ENCODE measurements around the gene IARS2. TPM values are rescaled to one million over a fixed set of nuclear protein-coding genes. Genes with fewer than 3 reads are reported as not detected.

The IARS2 gene
- total RNA-seq, 1 experiment from 2014 or later: 106 TPM

DNA sequence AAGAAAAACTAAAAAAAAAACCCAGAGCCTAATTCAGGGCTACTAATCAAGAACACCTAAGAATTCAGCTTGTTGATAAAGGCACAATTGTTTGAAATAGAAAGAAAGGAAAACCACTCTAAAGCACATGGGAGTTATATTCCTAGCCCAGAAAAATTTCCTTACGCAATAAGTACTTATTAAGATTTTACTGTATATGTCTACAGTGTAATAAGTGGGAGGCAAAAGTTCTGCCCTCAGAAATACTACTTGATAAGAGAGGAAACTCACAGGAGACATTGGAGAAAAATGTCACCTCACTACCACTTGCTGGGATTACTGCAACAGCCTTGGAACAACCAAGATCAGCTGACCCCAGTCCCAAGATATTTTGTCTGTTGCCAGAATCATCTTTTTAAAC is 66.1 kb downstream of the IARS2 start:
- H3K4me2 ChIP-seq (ENCODE audit: low read length): no peak overlapping the region
- CTCF ChIA-PET: no interaction called here
- ATAC-seq: no peak
- RAD21 ChIA-PET (ENCODE audit: low non-redundant PET in 1 of 2, low total read pairs in 2 of 2, uncharacterized antibody in 2 of 2, unreplicated experiment in 2 of 2): no interaction called here
- no peak overlapping the region for H3K4me3 ChIP-seq (replicated peaks in 1 of 2; ENCODE audit: low read depth in 1 of 2, low read length in 2 of 2)
- H3K9me3 ChIP-seq (ENCODE audit: control insufficient read depth in 1 of 2, insufficient read depth in 1 of 2, low read depth in 1 of 2, low read length in 2 of 2): no peaks in the 10 kb centered on the region
- DNase-seq (ENCODE audit: low read depth, low spot score): no peak
- no peaks in the 10 kb centered on the region for H3K79me2 ChIP-seq (ENCODE audit: insufficient read depth, low read length)
- no peak overlapping the region for H3K27ac ChIP-seq (ENCODE audit: low read depth, low read length)
- no peaks in the 10 kb centered on the region for H3K4me1 ChIP-seq (ENCODE audit: control insufficient read depth in 1 of 2, insufficient read depth in 2 of 2, low read length in 2 of 2)
- peaks cover 7 to 12% of the 10 kb centered on the region in 2 experiments for H3K36me3 ChIP-seq (ENCODE audit: control insufficient read depth in 1 of 2, insufficient read depth in 2 of 2, low read length in 2 of 2)
- H2AFZ ChIP-seq (ENCODE audit: low read depth, low read length, poor library complexity, severe bottlenecking): no peak overlapping the region
- H3K27me3 ChIP-seq (ENCODE audit: insufficient read depth, low read length): no peaks in the 10 kb centered on the region
- TF ChIP-seq TCF7L2 (IDR thresholded peaks at IDR 0.05; ENCODE audit: borderline replicate concordance, extremely low read depth, insufficient read depth, insufficient read length): no peak
- no peak for TF ChIP-seq ZNF274 (IDR thresholded peaks at IDR 0.05; ENCODE audit: low read depth, low read length)
- TF ChIP-seq, protein P1, sequence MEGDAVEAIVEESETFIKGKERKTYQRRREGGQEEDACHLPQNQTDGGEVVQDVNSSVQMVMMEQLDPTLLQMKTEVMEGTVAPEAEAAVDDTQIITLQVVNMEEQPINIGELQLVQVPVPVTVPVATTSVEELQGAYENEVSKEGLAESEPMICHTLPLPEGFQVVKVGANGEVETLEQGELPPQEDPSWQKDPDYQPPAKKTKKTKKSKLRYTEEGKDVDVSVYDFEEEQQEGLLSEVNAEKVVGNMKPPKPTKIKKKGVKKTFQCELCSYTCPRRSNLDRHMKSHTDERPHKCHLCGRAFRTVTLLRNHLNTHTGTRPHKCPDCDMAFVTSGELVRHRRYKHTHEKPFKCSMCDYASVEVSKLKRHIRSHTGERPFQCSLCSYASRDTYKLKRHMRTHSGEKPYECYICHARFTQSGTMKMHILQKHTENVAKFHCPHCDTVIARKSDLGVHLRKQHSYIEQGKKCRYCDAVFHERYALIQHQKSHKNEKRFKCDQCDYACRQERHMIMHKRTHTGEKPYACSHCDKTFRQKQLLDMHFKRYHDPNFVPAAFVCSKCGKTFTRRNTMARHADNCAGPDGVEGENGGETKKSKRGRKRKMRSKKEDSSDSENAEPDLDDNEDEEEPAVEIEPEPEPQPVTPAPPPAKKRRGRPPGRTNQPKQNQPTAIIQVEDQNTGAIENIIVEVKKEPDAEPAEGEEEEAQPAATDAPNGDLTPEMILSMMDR (IDR thresholded peaks at IDR 0.05 in 2 of 3, conservative IDR thresholded peaks at IDR 0.05 in 1 of 3; ENCODE audit: borderline replicate concordance in 1 of 3, insufficient read depth in 1 of 3, low read depth in 2 of 3, low read length in 2 of 3): no peak
- TF ChIP-seq POLR2A (IDR thresholded peaks at IDR 0.05; ENCODE audit: borderline replicate concordance, extremely low read depth, insufficient read depth, insufficient read length): no peak
- no peak for TF ChIP-seq EZH2 (IDR thresholded peaks at IDR 0.05)
- no peak for TF ChIP-seq CBX3 (IDR thresholded peaks at IDR 0.05; ENCODE audit: low read depth)
- TF ChIP-seq FOSL1 (IDR thresholded peaks at IDR 0.05; ENCODE audit: low read depth): no peak
- TF ChIP-seq EZH2phosphoT487 (IDR thresholded peaks at IDR 0.05; ENCODE audit: borderline replicate concordance): no peak
- TF ChIP-seq SIN3A (IDR thresholded peaks at IDR 0.05; ENCODE audit: low read depth): no peak
- no peak for TF ChIP-seq YY1 (IDR thresholded peaks at IDR 0.05; ENCODE audit: extremely low read depth, insufficient replicate concordance, low read depth, low read length)
- TF ChIP-seq, protein P2, sequence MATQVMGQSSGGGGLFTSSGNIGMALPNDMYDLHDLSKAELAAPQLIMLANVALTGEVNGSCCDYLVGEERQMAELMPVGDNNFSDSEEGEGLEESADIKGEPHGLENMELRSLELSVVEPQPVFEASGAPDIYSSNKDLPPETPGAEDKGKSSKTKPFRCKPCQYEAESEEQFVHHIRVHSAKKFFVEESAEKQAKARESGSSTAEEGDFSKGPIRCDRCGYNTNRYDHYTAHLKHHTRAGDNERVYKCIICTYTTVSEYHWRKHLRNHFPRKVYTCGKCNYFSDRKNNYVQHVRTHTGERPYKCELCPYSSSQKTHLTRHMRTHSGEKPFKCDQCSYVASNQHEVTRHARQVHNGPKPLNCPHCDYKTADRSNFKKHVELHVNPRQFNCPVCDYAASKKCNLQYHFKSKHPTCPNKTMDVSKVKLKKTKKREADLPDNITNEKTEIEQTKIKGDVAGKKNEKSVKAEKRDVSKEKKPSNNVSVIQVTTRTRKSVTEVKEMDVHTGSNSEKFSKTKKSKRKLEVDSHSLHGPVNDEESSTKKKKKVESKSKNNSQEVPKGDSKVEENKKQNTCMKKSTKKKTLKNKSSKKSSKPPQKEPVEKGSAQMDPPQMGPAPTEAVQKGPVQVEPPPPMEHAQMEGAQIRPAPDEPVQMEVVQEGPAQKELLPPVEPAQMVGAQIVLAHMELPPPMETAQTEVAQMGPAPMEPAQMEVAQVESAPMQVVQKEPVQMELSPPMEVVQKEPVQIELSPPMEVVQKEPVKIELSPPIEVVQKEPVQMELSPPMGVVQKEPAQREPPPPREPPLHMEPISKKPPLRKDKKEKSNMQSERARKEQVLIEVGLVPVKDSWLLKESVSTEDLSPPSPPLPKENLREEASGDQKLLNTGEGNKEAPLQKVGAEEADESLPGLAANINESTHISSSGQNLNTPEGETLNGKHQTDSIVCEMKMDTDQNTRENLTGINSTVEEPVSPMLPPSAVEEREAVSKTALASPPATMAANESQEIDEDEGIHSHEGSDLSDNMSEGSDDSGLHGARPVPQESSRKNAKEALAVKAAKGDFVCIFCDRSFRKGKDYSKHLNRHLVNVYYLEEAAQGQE (IDR thresholded peaks at IDR 0.05; ENCODE audit: low read depth): no peak
- no peak for TF ChIP-seq JUND (IDR thresholded peaks at IDR 0.05)
- TF ChIP-seq, protein P3, sequence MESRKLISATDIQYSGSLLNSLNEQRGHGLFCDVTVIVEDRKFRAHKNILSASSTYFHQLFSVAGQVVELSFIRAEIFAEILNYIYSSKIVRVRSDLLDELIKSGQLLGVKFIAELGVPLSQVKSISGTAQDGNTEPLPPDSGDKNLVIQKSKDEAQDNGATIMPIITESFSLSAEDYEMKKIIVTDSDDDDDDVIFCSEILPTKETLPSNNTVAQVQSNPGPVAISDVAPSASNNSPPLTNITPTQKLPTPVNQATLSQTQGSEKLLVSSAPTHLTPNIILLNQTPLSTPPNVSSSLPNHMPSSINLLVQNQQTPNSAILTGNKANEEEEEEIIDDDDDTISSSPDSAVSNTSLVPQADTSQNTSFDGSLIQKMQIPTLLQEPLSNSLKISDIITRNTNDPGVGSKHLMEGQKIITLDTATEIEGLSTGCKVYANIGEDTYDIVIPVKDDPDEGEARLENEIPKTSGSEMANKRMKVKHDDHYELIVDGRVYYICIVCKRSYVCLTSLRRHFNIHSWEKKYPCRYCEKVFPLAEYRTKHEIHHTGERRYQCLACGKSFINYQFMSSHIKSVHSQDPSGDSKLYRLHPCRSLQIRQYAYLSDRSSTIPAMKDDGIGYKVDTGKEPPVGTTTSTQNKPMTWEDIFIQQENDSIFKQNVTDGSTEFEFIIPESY (IDR thresholded peaks at IDR 0.05; ENCODE audit: extremely low read depth, insufficient replicate concordance, low read length): no peak
- no peak overlapping the region for H3K9ac ChIP-seq (ENCODE audit: low read length)
- no peaks in the 10 kb centered on the region for H4K20me1 ChIP-seq (ENCODE audit: insufficient read depth)
- POLR2A ChIA-PET: no interaction called here
- intact Hi-C loops (cut with micrococcal nuclease): no loop called here
- BruUV-seq (replicated peaks): no TSS peak
- no peaks in the 10 kb centered on the region for H3K9me2 ChIP-seq (ENCODE audit: insufficient read depth)
